CD14-positive monocyte (primary cell): ENCODE results near the gene PON1. TPM values are rescaled to one million over a fixed set of nuclear protein-coding genes. Genes with fewer than 3 reads are reported as not detected.

Source experiments
- DNase-seq, 3 donors: peaks; one replicate each; pipeline ENCODE4 v3.0.0-alpha.2; 2011 to 2022
- H2AFZ ChIP-seq: 2 replicates; pipeline ENCODE4 v1.6.0; 2012; ENCODE audit warnings: mild to moderate bottlenecking, low read depth, low read length, inconsistent platforms; ENCODE audit not compliant: insufficient read depth, poor library complexity, severe bottlenecking
- H3K27ac ChIP-seq, 2 donors: 1 replicate in 1 of 2; 2 replicates in 1 of 2; pipeline ENCODE4 v1.5.1; 2012 to 2013; ENCODE audit warnings: low read length in 2 of 2, control low read depth in 1 of 2, inconsistent platforms in 1 of 2, low read depth in 1 of 2, mild to moderate bottlenecking in 1 of 2
- H3K27me3 ChIP-seq, 2 donors: one replicate each; pipeline versions ENCODE4 v1.6.0 to v1.6.1; 2011 to 2013; ENCODE audit warnings: low read length in 2 of 2; ENCODE audit not compliant: control insufficient read depth in 2 of 2, insufficient read depth in 2 of 2
- H3K36me3 ChIP-seq, 2 donors: replicated peaks in 1 of 2; 1 replicate in 1 of 2; 2 replicates in 1 of 2; pipeline versions ENCODE4 v1.5.1 to v1.6.1; 2012 to 2013; ENCODE audit warnings: low read length in 2 of 2, control low read depth in 1 of 2, inconsistent platforms in 1 of 2, mild to moderate bottlenecking in 1 of 2; ENCODE audit not compliant: insufficient read depth in 2 of 2, control insufficient read depth in 1 of 2
- H3K4me1 ChIP-seq, 2 donors: 1 replicate in 1 of 2; 2 replicates in 1 of 2; pipeline versions ENCODE4 v1.5.1 to v1.6.1; 2012 to 2013; ENCODE audit warnings: low read length in 2 of 2, control low read depth in 1 of 2, inconsistent platforms in 1 of 2, mild to moderate bottlenecking in 1 of 2, moderate library complexity in 1 of 2; ENCODE audit not compliant: insufficient read depth in 2 of 2, control insufficient read depth in 1 of 2
- H3K4me2 ChIP-seq: replicated peaks from 2 replicates; pipeline ENCODE3; 2012; ENCODE audit warnings: low read length, moderate library complexity, mild to moderate bottlenecking; ENCODE audit not compliant: poor library complexity, severe bottlenecking; ENCODE audit errors: extremely low read depth
- H3K4me3 ChIP-seq, 3 experiments: fragments of 200-600 bp in 1 of 3; sonication (generic) in 1 of 3; replicated peaks in 1 of 3; 1 replicate in 2 of 3; 2 replicates in 1 of 3; pipeline ENCODE4 v1.5.1; 2011 to 2013; ENCODE audit warnings: low read length in 3 of 3, mild to moderate bottlenecking in 3 of 3, control low read depth in 2 of 3, low read depth in 2 of 3, inconsistent platforms in 1 of 3, moderate library complexity in 1 of 3
- H3K79me2 ChIP-seq: 2 replicates; pipeline ENCODE4 v1.6.0; 2012; ENCODE audit warnings: mild to moderate bottlenecking, control low read depth, inconsistent platforms, low read length, moderate library complexity; ENCODE audit not compliant: insufficient read depth
- H3K9ac ChIP-seq: 2 replicates; pipeline ENCODE4 v1.6.0; 2017; ENCODE audit warnings: low read length, mild to moderate bottlenecking; ENCODE audit not compliant: insufficient read depth, poor library complexity, severe bottlenecking
- H3K9me3 ChIP-seq, 2 donors: replicated peaks in 1 of 2; 1 replicate in 1 of 2; 2 replicates in 1 of 2; pipeline versions ENCODE4 v1.5.1 to v1.6.1; 2012 to 2013; ENCODE audit warnings: low read length in 2 of 2, control low read depth in 1 of 2; ENCODE audit not compliant: control insufficient read depth in 1 of 2, insufficient read depth in 1 of 2
- H4K20me1 ChIP-seq: 2 replicates; pipeline ENCODE4 v1.6.0; 2012; ENCODE audit warnings: mild to moderate bottlenecking, low read length, control low read depth, moderate library complexity; ENCODE audit not compliant: insufficient read depth
- H3K27ac Mint-ChIP-seq, 7 donors: one replicate each; pipeline ENCODE4 v1.8.0; 2020; ENCODE audit warnings: mild to moderate bottlenecking in 7 of 7, mixed read lengths in 7 of 7, moderate library complexity in 6 of 7, inconsistent platforms in 2 of 7
- H3K27me3 Mint-ChIP-seq, 3 donors: one replicate each; pipeline ENCODE4 v1.8.0; 2021 to 2022; ENCODE audit warnings: low read depth in 3 of 3, mild to moderate bottlenecking in 3 of 3, mixed read lengths in 3 of 3, moderate library complexity in 3 of 3, inconsistent platforms in 1 of 3
- H3K36me3 Mint-ChIP-seq, 2 donors: one replicate each; pipeline ENCODE4 v1.8.0; 2020; ENCODE audit warnings: mixed read lengths in 2 of 2, inconsistent platforms in 1 of 2, mild to moderate bottlenecking in 1 of 2
- H3K4me1 Mint-ChIP-seq: one replicate; pipeline ENCODE4 v1.8.0; 2020; ENCODE audit warnings: mild to moderate bottlenecking, mixed read lengths
- H3K4me3 Mint-ChIP-seq, 2 donors: one replicate each; pipeline ENCODE4 v1.8.0; 2020; ENCODE audit warnings: mild to moderate bottlenecking in 2 of 2, mixed read lengths in 2 of 2, moderate library complexity in 1 of 2
- H3K9me3 Mint-ChIP-seq, 7 donors: one replicate each; pipeline ENCODE4 v1.8.0; 2020 to 2022; ENCODE audit warnings: mixed read lengths in 7 of 7, mild to moderate bottlenecking in 6 of 7, moderate library complexity in 6 of 7, inconsistent platforms in 2 of 7
- WGBS: methylation state at CpG from one replicate; pipeline ENCODE4 v1.1.5; 2013; ENCODE audit warnings: missing lambda C conversion rate; ENCODE audit not compliant: insufficient coverage; 5-methylcytosine and 5-hydroxymethylcytosine counted together
- intact Hi-C, 2 donors: fragments of 100-400 bp; cut with micrococcal nuclease; formaldehyde crosslinking; loops; one replicate each; pipeline versions ENCODE4 v1.15.0 to v1.15.1; 2023
- polyA plus RNA-seq, 3 donors: library from polyadenylated mRNA; depleted of rRNA in 1 of 3; unstranded in 2 of 3; stranded (reverse) in 1 of 3; fragments of 300-500 nt in 2 of 3; fragments of >200 nt in 1 of 3; fragmentation: Illumina TruSeq in 2 of 3; gene quantifications; 1 replicate in 2 of 3; 2 replicates in 1 of 3; pipeline ENCODE4 v1.2.3, GENCODE V29; 2012 to 2021
- TF ChIP-seq, protein P1 (sequence below): fragments of 200-600 bp; IDR thresholded peaks from one replicate; pipeline ENCODE4 v1.8.0; 2022; ENCODE audit warnings: antibody characterized with exemption, mild to moderate bottlenecking

Gene PON1
- polyA plus RNA-seq, 3 donors: not detected

DNA sequence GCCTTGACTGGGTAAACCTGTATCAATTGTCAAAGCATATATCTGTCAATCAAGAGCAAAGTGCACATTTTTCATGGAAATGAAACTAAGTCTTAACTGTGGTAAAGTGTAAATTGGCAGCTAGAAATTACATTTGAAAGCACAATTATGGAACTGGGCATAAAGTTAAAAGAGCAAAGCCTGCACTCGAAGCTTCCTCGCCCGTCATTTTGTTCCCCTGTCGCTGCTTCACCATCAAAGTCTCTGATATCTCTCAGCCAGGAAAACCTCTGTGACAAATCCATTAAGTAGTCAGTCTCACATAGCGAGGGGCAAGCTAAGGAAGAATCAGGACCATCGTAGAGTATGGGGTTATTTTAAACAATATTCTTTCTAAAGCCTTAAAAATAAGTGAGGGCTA is 27.9 kb downstream of the PON1 start:
- Histone ChIP-seq H3K79me2 (no peaks in the 10 kb centered on the region), H4K20me1 (no peaks in the 10 kb centered on the region), H3K27me3 (no peaks in the 10 kb centered on the region), H3K4me1 (no peaks in the 10 kb centered on the region), H3K9me3 (no peaks in the 10 kb centered on the region), H3K9ac (no peak overlapping the region), H3K4me2 (no peak overlapping the region), H3K27ac (no peak overlapping the region), H3K4me3 (no peak overlapping the region), H2AFZ (no peak overlapping the region), H3K36me3 (no peaks in the 10 kb centered on the region)
- Mint-ChIP-seq H3K27me3 (no peaks in the 10 kb centered on the region), H3K27ac (no peak overlapping the region), H3K4me3 (no peak overlapping the region), H3K4me1 (no peaks in the 10 kb centered on the region), H3K36me3 (no peaks in the 10 kb centered on the region), H3K9me3 (peaks cover 0 to 3% (median 0%) of the 10 kb centered on the region in 7 donors)
- intact Hi-C loops: no loop called here
- DNase-seq: no peak
- 94% methylated on average over 4 of the region's 6 CpGs for WGBS
- TF ChIP-seq, protein P1, sequence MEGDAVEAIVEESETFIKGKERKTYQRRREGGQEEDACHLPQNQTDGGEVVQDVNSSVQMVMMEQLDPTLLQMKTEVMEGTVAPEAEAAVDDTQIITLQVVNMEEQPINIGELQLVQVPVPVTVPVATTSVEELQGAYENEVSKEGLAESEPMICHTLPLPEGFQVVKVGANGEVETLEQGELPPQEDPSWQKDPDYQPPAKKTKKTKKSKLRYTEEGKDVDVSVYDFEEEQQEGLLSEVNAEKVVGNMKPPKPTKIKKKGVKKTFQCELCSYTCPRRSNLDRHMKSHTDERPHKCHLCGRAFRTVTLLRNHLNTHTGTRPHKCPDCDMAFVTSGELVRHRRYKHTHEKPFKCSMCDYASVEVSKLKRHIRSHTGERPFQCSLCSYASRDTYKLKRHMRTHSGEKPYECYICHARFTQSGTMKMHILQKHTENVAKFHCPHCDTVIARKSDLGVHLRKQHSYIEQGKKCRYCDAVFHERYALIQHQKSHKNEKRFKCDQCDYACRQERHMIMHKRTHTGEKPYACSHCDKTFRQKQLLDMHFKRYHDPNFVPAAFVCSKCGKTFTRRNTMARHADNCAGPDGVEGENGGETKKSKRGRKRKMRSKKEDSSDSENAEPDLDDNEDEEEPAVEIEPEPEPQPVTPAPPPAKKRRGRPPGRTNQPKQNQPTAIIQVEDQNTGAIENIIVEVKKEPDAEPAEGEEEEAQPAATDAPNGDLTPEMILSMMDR: no peak

DNA sequence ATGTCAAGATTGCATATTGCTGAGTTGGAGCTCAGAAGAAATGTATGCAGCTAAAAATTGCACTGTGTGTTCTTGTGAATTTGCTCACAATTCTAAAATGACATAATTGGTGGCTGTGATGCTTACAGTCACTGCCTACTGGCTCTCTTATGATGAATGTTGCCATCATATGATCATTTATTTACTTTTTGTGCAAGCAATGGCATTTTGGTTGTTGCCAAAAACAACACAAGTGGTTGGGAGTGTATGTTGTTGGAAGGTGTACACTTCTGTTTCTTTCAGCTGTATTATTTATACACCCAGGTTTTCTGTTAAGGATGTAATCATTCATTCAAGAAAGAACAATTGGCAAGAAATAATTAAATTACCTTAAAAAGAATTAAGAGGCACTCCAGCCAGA is 28.9 kb downstream of the PON1 start:
- H3K27ac Mint-ChIP-seq: no peak overlapping the region
- Histone ChIP-seq H3K4me1 (no peaks in the 10 kb centered on the region), H2AFZ (no peak overlapping the region), H4K20me1 (no peaks in the 10 kb centered on the region), H3K27me3 (no peaks in the 10 kb centered on the region), H3K79me2 (no peaks in the 10 kb centered on the region), H3K9me3 (no peaks in the 10 kb centered on the region), H3K4me3 (no peak overlapping the region), H3K9ac (no peak overlapping the region), H3K27ac (no peak overlapping the region), H3K4me2 (no peak overlapping the region), H3K36me3 (no peaks in the 10 kb centered on the region)
- TF ChIP-seq, protein P1: no peak
- H3K9me3 Mint-ChIP-seq: no peaks in the 10 kb centered on the region
- H3K27me3 Mint-ChIP-seq: no peaks in the 10 kb centered on the region
- intact Hi-C loops: no loop called here
- H3K4me3 Mint-ChIP-seq: no peak overlapping the region
- H3K36me3 Mint-ChIP-seq: no peaks in the 10 kb centered on the region
- no peak for DNase-seq
- H3K4me1 Mint-ChIP-seq: no peaks in the 10 kb centered on the region
